Prostate gland (tissue), 2 donors: ENCODE results near the gene RPLP1.

Experiments used
- CTCF ChIP-seq, 4 experiments: fragments of 200-600 bp in 2 of 4; fragments of 450-650 bp in 2 of 4; sonication (generic) in 2 of 4; IDR thresholded peaks; 1 replicate in 3 of 4; 2 replicates in 1 of 4; pipeline ENCODE4 v1.5.1; 2016 to 2019; ENCODE audit warnings: antibody characterized with exemption in 4 of 4, mild to moderate bottlenecking in 2 of 4, moderate library complexity in 2 of 4
- POLR2A ChIP-seq: fragments of 450-650 bp; IDR thresholded peaks from one replicate; pipeline ENCODE4 v1.6.1; 2016; ENCODE audit warnings: antibody characterized with exemption, mild to moderate bottlenecking
- POLR2AphosphoS5 ChIP-seq: sonication (generic); formaldehyde crosslinking; IDR thresholded peaks from one replicate; pipeline ENCODE4 v1.6.1; 2017; ENCODE audit warnings: antibody characterized with exemption

- TF ChIP-seq CTCF (IDR thresholded peaks at IDR 0.05) (no peak), POLR2A (no peak), POLR2AphosphoS5 (no peak)
These were observed 10.7 kb downstream of the RPLP1 start for GRCh38 chr15:69463182-69463756.
